ENCODE results near the gene DHRS12. TPM values are rescaled to one million over a fixed set of nuclear protein-coding genes. Genes with fewer than 3 reads are reported as not detected.

DHRS12 gene
- total and polyA plus RNA-seq, 3 experiments from 2014 or later, result 7.1 to 35.6 (median 7.2) TPM

- Mint-ChIP-seq H3K4me3 (peak overlapping the region in 5 of 7 donors; percentile 88 to 99 (median 93)), H3K4me1 (peaks cover 45 to 51% (median 50%) of the 10 kb centered on the region in 3 donors), H3K27me3 (peaks cover 0 to 8% of the 10 kb centered on the region in 2 donors), H3K36me3 (peaks cover 7 to 17% (median 9%) of the 10 kb centered on the region in 3 donors), H3K9me3 (peaks cover 0 to 4% (median 0%) of the 10 kb centered on the region in 5 donors), H3K27ac (peak overlapping the region; percentile 89 to 100 (median 98))
- no peak for DNase-seq
- Histone ChIP-seq H3K4me3 (ENCODE audit: low read length) (no peak overlapping the region), H3K36me3 (ENCODE audit: insufficient read depth, low read length) (peaks cover 8% of the 10 kb centered on the region), H3K27me3 (ENCODE audit: insufficient read depth, low read length, poor library complexity, severe bottlenecking) (no peaks in the 10 kb centered on the region), H3K27ac (ENCODE audit: low read depth, low read length) (no peak overlapping the region), H3K9me3 (ENCODE audit: low read length) (no peaks in the 10 kb centered on the region), H3K4me1 (ENCODE audit: insufficient read depth, low read length) (peaks cover 39% of the 10 kb centered on the region)
- ChIA-PET CTCF (interaction anchor here (0.8 to 4.4 kb wide), 6 partner anchors 8 to 27 kb away, joined by 3 to 23 read pairs (median 8); no protein-coding TSS in a partner anchor), POLR2A (interaction anchor here (1.1 to 1.9 kb wide), 3 partner anchors 8 to 353 kb away, joined by 4 to 8 read pairs (median 5); partner anchors contain the start of gene INTS6)
Observed at GRCh38 chr13:51805925-51806324, 2.0 kb upstream of the DHRS12 start.

- peaks cover 7 to 17% (median 9%) of the 10 kb centered on the region in 3 donors for H3K36me3 Mint-ChIP-seq
- Histone ChIP-seq H3K36me3 (ENCODE audit: insufficient read depth, low read length) (peaks cover 8% of the 10 kb centered on the region), H3K4me3 (ENCODE audit: low read length) (peak overlapping the region; percentile 68), H3K27me3 (ENCODE audit: insufficient read depth, low read length, poor library complexity, severe bottlenecking) (no peaks in the 10 kb centered on the region), H3K27ac (ENCODE audit: low read depth, low read length) (peak overlapping the region; percentile 99), H3K9me3 (ENCODE audit: low read length) (no peaks in the 10 kb centered on the region), H3K4me1 (ENCODE audit: insufficient read depth, low read length) (peaks cover 39% of the 10 kb centered on the region)
- CTCF ChIA-PET, result interaction anchor here (0.9 to 4.4 kb wide), 4 partner anchors 10 to 27 kb away, joined by 3 to 23 read pairs (median 15); no protein-coding TSS in a partner anchor
- POLR2A ChIA-PET, result interaction anchor here (1.1 to 1.9 kb wide), 3 partner anchors 9 to 352 kb away, joined by 4 to 8 read pairs (median 5); partner anchors contain the start of gene INTS6
- peak overlapping the region; percentile 88 to 99 (median 92) for H3K4me3 Mint-ChIP-seq
- H3K4me1 Mint-ChIP-seq, result peaks cover 46 to 56% (median 50%) of the 10 kb centered on the region in 3 donors
- DNase-seq, result no peak
- peaks cover 0 to 4% (median 0%) of the 10 kb centered on the region in 5 donors for H3K9me3 Mint-ChIP-seq
- peak overlapping the region; percentile 96 to 100 (median 99) for H3K27ac Mint-ChIP-seq
- H3K27me3 Mint-ChIP-seq, result peaks cover 0 to 8% of the 10 kb centered on the region in 2 donors
Observed at GRCh38 chr13:51805313-51805712, 1.4 kb upstream of the DHRS12 start.

- Mint-ChIP-seq H3K36me3 (peaks cover 4 to 13% (median 5%) of the 10 kb centered on the region in 3 donors), H3K4me3 (peak overlapping the region; percentile 88 to 99 (median 92)), H3K27ac (peak overlapping the region; percentile 96 to 100 (median 99)), H3K27me3 (peaks cover 0 to 8% of the 10 kb centered on the region in 2 donors), H3K9me3 (peaks cover 0 to 4% (median 0%) of the 10 kb centered on the region in 5 donors), H3K4me1 (peaks cover 46 to 60% (median 50%) of the 10 kb centered on the region in 3 donors)
- H3K27ac ChIP-seq (ENCODE audit: low read depth, low read length), result peak overlapping the region; percentile 99
- H3K36me3 ChIP-seq (ENCODE audit: insufficient read depth, low read length), result peaks cover 8% of the 10 kb centered on the region
- H3K27me3 ChIP-seq (ENCODE audit: insufficient read depth, low read length, poor library complexity, severe bottlenecking), result no peaks in the 10 kb centered on the region
- H3K4me3 ChIP-seq (ENCODE audit: low read length), result peak overlapping the region; percentile 68
- ChIA-PET POLR2A (interaction anchor here (1.1 to 1.9 kb wide), 3 partner anchors 9 to 351 kb away, joined by 4 to 8 read pairs (median 5); partner anchors contain the start of gene INTS6), CTCF (interaction anchor here (2.4 to 4.4 kb wide), 3 partner anchors 11 to 28 kb away, joined by 12 to 23 read pairs (median 18); no protein-coding TSS in a partner anchor)
- H3K4me1 ChIP-seq (ENCODE audit: insufficient read depth, low read length), result peaks cover 39% of the 10 kb centered on the region
- no peaks in the 10 kb centered on the region for H3K9me3 ChIP-seq (ENCODE audit: low read length)
- DNase-seq, result peak in 3 of 5 donors; percentile 23 to 66 (median 35)
Observed at GRCh38 chr13:51804295-51805172, 571 bp upstream of the DHRS12 start.

GRCh38 chr13:51802631-51803418 is 1.1 kb downstream of the DHRS12 start:
- Mint-ChIP-seq H3K27me3 (peaks cover 0 to 8% of the 10 kb centered on the region in 2 donors), H3K9me3 (peaks cover 0 to 4% (median 0%) of the 10 kb centered on the region in 5 donors), H3K36me3 (peaks cover 0 to 19% (median 0%) of the 10 kb centered on the region in 3 donors), H3K4me3 (peak overlapping the region; percentile 91 to 99 (median 95)), H3K27ac (peak overlapping the region; percentile 98 to 100 (median 100)), H3K4me1 (peaks cover 46 to 63% (median 52%) of the 10 kb centered on the region in 3 donors)
- peak overlapping the region; percentile 99 for H3K27ac ChIP-seq (ENCODE audit: low read depth, low read length)
- CTCF ChIA-PET, result interaction anchor here (0.6 to 4.3 kb wide), 8 partner anchors 13 to 392 kb away, joined by 3 to 14 read pairs (median 3); partner anchors contain the start of gene INTS6
- H3K4me3 ChIP-seq (ENCODE audit: low read length), result peak overlapping the region; percentile 68
- no peaks in the 10 kb centered on the region for H3K9me3 ChIP-seq (ENCODE audit: low read length)
- no peak for DNase-seq
- peaks cover 39% of the 10 kb centered on the region for H3K4me1 ChIP-seq (ENCODE audit: insufficient read depth, low read length)
- no peaks in the 10 kb centered on the region for H3K27me3 ChIP-seq (ENCODE audit: insufficient read depth, low read length, poor library complexity, severe bottlenecking)
- POLR2A ChIA-PET, result interaction anchor here (0.6 to 3.1 kb wide), 9 partner anchors 19 to 392 kb away, joined by 3 to 40 read pairs (median 5); partner anchors contain the start of gene INTS6
- H3K36me3 ChIP-seq (ENCODE audit: insufficient read depth, low read length), result no peaks in the 10 kb centered on the region

GRCh38 chr13:51801631-51802099 is 2.3 kb downstream of the DHRS12 start:
- peaks cover 0 to 4% (median 0%) of the 10 kb centered on the region in 5 donors for H3K9me3 Mint-ChIP-seq
- Histone ChIP-seq H3K9me3 (ENCODE audit: low read length) (no peaks in the 10 kb centered on the region), H3K27ac (ENCODE audit: low read depth, low read length) (peak overlapping the region; percentile 99), H3K27me3 (ENCODE audit: insufficient read depth, low read length, poor library complexity, severe bottlenecking) (no peaks in the 10 kb centered on the region), H3K4me3 (ENCODE audit: low read length) (no peak overlapping the region), H3K36me3 (ENCODE audit: insufficient read depth, low read length) (no peaks in the 10 kb centered on the region), H3K4me1 (ENCODE audit: insufficient read depth, low read length) (peaks cover 39% of the 10 kb centered on the region)
- peak overlapping the region; percentile 91 to 99 (median 95) for H3K4me3 Mint-ChIP-seq
- peaks cover 49 to 65% (median 50%) of the 10 kb centered on the region in 3 donors for H3K4me1 Mint-ChIP-seq
- peaks cover 0 to 28% (median 0%) of the 10 kb centered on the region in 3 donors for H3K36me3 Mint-ChIP-seq
- H3K27me3 Mint-ChIP-seq, result peaks cover 0 to 8% of the 10 kb centered on the region in 2 donors
- no peak for DNase-seq
- ChIA-PET POLR2A (interaction anchor here (0.8 to 3.1 kb wide), 2 partner anchors 13 to 349 kb away, joined by 3 to 40 read pairs; partner anchors contain the start of gene INTS6), CTCF (interaction anchor here (1.1 to 4.3 kb wide), 8 partner anchors 14 to 393 kb away, joined by 3 to 14 read pairs (median 3); partner anchors contain the start of gene INTS6)
- peak overlapping the region; percentile 98 to 100 (median 100) for H3K27ac Mint-ChIP-seq

- Mint-ChIP-seq H3K27me3 (peaks cover 0 to 8% of the 10 kb centered on the region in 2 donors), H3K4me1 (peaks cover 37 to 53% (median 39%) of the 10 kb centered on the region in 3 donors), H3K27ac (peak overlapping the region; percentile 70 to 100 (median 96)), H3K36me3 (peaks cover 0 to 35% (median 5%) of the 10 kb centered on the region in 3 donors), H3K4me3 (no peak overlapping the region), H3K9me3 (peaks cover 0 to 4% (median 0%) of the 10 kb centered on the region in 5 donors)
- H3K4me1 ChIP-seq (ENCODE audit: insufficient read depth, low read length), result peaks cover 31% of the 10 kb centered on the region
- H3K36me3 ChIP-seq (ENCODE audit: insufficient read depth, low read length), result no peaks in the 10 kb centered on the region
- no peak for DNase-seq
- no peak overlapping the region for H3K27ac ChIP-seq (ENCODE audit: low read depth, low read length)
- ChIA-PET POLR2A (interaction anchor here (0.5 kb wide), 2 partner anchors 8 to 98 kb away, joined by 3 read pairs; no protein-coding TSS in a partner anchor), CTCF (interaction anchor here (0.9 to 4.3 kb wide), 7 partner anchors 13 to 514 kb away, joined by 3 to 14 read pairs (median 3); no protein-coding TSS in a partner anchor)
- H3K4me3 ChIP-seq (ENCODE audit: low read length), result no peak overlapping the region
- H3K27me3 ChIP-seq (ENCODE audit: insufficient read depth, low read length, poor library complexity, severe bottlenecking), result no peaks in the 10 kb centered on the region
- H3K9me3 ChIP-seq (ENCODE audit: low read length), result no peaks in the 10 kb centered on the region
Observed at GRCh38 chr13:51800486-51800885, 3.5 kb downstream of the DHRS12 start.
